ENCODE measurements around the gene TWF1. TPM values are rescaled to one million over a fixed set of nuclear protein-coding genes. Genes with fewer than 3 reads are reported as not detected.
A peak's percentile ranks its signal among the peaks of the same experiment; 100 is the strongest.
"Not testable (repeated sequence)": the region's sequence is repeated elsewhere in the genome, so short reads cannot be mapped to it uniquely, and the experiment has no call there.

TWF1 gene
- 68.4 TPM for total RNA-seq

DNA sequence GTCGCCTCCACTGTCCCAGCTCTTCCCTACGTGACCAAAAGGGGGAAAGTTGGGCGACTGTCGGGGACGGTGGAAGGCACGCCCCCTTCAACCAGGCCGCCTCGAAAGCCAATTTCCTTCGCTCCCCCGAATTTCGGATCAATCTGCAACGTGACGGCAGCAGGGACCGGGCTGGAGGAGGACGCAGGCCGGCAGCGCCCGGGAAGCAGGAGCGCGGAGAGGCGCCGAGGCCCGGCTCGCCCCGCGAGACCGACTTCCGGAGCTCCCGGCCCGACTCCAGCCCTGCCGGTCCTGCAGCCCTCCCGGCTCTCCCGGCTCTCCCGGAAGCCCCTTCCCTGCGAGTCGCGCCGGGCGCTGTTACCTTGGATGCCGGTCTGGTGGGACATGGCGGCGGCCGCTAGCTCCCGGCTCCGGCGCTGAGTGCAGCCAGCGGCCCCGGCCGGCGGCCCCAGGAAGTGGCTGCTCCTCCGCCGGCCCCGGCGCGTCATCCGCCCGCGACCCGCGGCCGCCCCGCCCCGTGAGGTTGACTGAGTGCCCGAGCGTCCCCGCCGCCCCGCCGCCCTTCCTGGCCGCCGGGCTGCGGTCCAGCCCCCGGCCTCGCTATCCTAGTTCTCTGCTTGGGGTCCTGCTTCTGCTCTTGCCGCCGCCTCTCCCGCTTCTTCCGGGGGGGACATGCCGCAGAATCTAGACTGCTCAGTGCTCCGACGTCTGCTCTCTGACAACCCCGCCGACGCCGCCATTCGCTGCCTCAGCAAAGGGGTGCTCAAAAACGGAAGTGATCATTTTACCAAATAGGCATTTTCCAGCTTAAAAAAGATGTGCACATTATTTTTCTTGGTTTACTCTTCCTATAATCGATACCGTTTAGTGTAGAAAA is at the start of gene TWF1:
Gene TWF1, minus strand, starts transcription at position 458 of the 877 bp plus-strand sequence. Its CDS starts 72 bp downstream, at position 386.
- DNase-seq (ENCODE audit: low spot score) = peak; percentile 92
- intact Hi-C loops (cut with DNase I) = no loop called here

DNA sequence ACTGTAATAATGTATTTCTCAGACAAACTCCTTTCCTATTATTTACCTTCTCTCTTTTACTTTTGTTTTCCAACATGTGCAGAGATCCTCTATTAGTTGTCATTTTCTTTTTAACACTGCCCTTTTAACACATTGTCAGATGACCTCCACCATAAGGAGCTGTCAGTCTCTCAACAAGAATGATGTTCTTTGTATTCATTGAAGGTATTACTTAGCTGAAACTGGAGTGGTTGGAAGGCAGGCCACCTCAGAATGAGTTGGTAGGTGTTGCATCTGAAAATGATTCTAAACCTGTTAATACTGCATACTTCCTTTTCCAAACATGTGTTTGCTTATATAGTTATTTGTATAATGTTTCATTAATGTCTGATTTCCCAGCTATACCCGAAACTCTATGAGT is 46.6 kb upstream of the TWF1 start:
- ATAC-seq (no peak), DNase-seq (ENCODE audit: low spot score) (no peak)
- intact Hi-C loops (cut with DNase I) = no loop called here

More for the DNA sequence above, at the start of gene TWF1:
- peak; percentile 99 for ATAC-seq

DNA sequence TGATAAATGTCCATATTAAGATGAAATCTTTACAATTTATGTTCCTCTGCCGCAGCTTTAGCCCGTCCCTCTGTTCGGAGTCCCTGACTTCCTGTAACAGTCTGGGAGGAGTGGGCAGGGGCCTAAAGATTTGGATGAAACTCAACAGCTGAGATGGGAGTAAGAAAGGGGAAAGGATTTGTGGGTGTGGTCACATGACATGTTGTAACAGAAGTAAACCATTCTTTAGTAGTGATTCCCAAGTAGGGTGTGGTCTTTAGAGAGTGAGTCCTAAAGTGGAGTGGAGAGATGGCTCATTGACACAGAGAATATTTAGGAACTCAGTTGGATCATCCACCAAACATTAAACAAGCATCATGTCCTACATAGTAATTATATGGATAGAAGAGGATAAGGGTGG is 42.7 kb upstream of the TWF1 start:
- intact Hi-C loops (cut with DNase I) = no loop called here
- no peak for ATAC-seq
- no peak for DNase-seq (ENCODE audit: low spot score)

DNA sequence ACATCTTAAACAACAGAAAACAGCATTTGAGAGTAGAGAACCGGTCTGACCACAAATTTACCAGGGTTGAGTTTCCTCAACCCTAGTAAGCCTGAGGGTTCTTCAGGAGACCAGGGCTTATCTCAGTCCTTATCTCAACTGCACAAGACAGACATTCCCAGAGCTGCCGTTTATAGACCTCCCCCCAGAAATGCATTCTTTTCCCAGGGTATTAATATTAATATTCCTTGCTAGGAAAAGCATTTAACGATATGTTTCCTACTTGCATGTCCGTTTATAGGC is 42.0 kb upstream of the TWF1 start:
- DNase-seq (ENCODE audit: low spot score) (no peak), ATAC-seq (no peak)
- intact Hi-C loops (cut with DNase I) = no loop called here

DNA sequence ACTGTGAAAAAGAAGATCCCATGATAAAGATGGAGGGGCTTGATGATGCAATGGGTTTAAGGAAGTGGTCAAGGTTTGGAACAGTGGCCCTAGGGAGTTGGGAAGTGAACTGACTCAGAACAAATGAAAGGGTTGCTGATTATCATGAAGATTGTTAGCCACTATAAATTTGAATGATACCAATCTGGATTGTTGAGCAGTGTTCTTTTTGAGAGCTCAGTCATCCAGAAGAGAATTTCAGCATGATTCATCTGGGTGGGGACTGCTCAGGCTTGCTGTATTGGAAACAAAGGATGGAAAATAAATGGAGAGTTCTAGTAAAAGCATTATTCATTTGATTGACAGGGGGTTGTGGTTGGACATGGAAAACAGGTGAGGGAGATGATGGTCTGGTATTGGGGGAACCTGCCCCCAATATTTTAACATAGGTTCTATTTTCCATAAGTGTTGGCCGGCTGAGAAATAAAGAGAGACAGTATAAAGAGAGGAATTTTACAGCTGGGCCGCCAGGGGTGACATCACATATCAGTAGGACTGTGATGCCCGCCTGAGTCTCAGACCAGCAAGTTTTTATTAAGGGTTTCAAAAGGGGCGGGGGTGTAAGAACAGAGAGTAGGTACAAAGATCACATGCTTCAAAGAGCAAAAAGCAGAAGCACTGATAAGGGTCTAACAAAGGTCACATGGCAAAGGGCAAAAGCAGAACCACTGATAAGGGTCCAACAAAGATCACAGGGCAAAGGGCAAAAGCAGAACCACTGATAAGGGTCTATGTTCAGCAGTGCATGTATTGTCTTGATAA is 41.5 kb upstream of the TWF1 start:
- intact Hi-C loops (cut with DNase I); ATAC-seq; DNase-seq (ENCODE audit: low spot score): not testable (repeated sequence)

DNA sequence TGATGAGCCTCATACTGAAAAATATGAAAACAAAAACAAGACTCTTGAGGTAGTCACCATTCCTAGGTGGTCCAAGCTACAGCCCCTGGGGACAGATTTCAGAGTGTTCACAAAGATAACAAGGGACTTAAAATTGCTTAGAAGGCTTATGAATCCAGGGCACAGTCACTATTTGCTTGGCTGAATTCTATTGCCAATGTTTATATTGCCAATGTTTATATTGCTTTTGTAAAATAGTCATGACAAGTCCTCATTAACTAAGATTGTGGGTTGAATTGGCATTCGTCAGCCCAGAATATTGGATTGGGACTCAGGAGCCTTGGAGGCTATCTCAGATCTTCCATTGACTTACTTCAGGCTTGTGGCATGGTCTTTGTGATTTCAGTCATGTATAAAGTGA is 36.1 kb upstream of the TWF1 start:
- DNase-seq (ENCODE audit: low spot score) (no peak), ATAC-seq (no peak)
- intact Hi-C loops (cut with DNase I) = no loop called here

DNA sequence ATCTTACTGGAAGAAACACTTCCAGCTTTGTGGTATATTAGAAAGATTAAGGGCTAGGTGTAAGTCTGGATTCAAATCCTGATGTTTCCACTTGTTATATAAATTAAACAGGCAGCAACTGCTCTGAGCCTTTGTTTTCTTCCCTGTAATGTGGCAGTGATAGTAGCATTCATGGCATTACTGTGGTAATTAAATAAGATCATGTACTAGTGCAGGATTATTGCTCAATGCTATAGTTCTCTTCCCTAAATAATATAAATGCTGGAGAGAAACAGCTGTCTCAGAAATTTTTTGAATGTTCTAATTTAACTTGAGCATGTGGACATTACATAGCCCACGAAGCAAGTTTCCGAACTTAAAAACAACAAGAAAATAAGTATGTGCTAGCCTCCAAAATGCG is 35.1 kb upstream of the TWF1 start:
- no peak for DNase-seq (ENCODE audit: low spot score)
- intact Hi-C loops (cut with DNase I) = no loop called here
- ATAC-seq = no peak

DNA sequence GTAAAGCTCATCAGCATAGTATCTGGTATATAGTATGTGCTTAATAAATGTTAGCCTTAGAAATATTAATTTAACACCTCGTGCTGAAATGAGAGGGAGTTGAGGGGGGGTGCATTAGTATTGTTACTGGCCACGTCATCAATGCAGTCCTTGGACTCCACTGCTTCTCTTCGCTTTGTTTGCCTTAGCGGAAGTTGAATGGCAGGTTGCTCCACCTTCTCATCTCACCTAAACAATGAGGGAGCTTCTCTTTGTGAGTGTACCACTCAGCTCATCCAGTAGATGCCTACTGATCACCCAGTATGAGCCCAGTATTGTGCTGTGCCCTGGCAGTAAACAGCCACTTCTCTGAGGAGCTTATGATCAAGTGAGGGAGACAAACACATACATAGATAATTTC is 34.2 kb upstream of the TWF1 start:
- ATAC-seq = no peak
- intact Hi-C loops (cut with DNase I) = no loop called here
- DNase-seq (ENCODE audit: low spot score) = no peak

DNA sequence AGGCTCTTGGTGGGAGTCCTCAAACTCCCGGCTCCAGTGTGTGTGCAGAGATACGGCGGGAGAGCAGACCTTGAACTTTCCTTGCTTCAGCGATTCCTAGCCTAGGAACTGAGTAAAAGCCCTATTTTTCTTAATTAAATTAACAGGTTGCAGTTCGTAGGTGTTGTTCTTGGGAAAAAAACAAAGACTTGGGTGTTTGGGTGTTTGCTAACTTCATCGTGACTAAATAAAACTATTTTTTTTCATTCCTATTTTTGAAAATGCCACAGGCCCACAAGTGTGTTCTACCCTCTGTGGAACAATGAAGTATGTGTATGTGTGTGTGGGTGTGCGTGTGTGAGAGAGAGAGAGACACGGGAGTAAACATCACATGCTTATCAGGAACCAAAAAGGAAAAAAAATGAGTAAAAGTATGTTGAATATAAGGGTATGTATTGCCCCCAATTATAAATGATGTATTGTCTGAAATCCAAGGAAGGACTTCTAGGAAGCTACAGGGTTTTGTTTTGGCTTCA is 30.4 kb upstream of the TWF1 start:
- ATAC-seq (peak; percentile 88), DNase-seq (ENCODE audit: low spot score) (no peak)
- intact Hi-C loops (cut with DNase I) = no loop called here

DNA sequence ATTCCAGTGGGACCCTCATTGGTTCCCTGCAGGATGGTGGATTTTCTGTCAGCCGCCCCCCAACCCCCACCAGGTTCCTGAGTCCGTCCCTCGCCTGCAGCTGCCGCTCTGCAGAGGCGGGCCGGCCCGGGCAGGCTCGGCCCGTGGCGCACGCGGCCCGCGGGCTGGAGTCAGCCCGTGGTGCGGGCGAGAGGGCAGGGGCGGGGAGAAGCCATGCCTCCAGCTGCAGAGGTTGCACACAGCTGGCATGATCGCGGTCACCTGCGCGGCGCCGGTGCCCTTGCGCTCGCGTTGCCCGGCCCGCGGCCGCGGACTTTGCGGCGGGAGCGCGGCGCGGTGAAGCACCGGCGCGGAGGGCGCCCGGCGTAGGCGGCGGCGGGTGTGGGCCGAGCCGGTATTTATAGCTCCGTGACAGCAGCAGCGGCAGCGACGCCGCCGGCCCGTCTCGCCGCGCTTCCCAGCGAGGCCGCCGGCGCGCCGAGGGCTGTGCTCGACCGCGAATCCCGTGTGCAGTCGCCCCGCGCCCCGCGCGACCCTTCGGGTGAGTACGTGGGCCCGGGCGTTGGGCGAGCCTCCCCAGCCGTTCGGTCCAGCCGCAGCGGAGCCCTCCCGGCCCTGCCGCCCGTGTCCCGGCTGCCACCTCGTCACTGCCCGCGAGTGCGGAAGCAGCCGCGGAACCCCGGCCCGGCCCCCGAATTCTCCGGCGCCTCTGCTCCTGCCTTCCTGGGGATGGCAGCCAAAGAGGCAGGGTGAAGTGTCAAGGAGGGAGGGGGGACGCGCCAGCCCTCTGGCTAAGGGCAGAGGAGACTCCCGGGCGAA is 29.7 kb upstream of the TWF1 start, which contains the start of gene TMEM117:
Gene TMEM117, plus strand, starts transcription at position 426 of the 819 bp plus-strand sequence.
- DNase-seq (ENCODE audit: low spot score) (peak; percentile 83), ATAC-seq (peak; percentile 90)
- intact Hi-C loops (cut with DNase I) = no loop called here

DNA sequence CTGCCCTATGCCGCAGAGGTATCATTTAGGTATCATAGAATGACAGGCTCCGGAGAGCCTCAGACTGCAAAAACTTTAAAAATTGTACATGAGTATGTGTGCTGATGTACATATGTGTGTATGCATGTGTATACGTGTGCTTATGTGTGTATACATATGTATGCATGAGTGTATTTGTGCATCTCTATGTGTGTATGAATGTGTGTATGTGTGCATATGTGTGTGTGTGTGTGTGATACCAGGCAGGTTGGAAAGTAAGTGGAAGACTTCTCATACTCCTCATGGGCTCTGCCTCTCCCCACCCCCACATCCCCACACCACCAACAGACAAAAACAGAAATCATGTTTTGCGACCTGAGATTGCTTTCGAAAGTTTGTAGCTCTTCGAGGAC is 29.1 kb upstream of the TWF1 start:
- DNase-seq (ENCODE audit: low spot score) (no peak), ATAC-seq (peak; percentile 29)
- intact Hi-C loops (cut with DNase I) = no loop called here

DNA sequence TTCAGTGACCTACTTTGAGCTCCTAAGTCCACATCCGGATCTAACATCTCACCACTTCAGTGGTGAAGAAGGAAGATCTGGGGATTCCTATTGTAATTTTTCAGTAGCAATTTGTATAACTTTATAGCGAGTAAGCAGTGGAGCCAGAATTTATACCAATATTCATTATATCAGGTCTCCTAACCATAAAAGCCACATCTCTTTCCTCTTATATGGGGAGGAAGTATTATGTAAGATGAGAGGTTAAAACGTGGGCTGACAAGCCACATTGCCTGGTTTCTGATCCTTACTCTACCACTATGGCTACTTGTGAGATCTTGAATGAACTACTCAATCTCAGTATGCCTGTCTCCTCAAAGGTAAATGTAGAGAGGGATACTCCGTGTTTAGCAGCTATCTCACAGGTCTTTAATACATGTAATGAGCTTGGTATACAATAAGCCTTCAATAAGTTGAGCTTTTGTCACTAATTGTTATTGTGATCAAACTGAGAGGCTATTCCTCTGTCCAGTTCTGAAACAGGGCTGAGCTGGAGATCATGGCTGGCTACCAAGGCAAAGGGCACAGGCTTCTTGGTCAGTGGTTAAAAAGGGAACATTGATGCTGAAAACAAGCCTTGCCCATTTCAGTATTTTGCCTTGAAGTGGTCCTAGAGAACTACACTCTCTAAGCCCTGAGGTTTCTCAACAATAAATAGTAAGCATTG is 26.5 kb upstream of the TWF1 start:
- intact Hi-C loops (cut with DNase I) = no loop called here
- DNase-seq (ENCODE audit: low spot score) = no peak

DNA sequence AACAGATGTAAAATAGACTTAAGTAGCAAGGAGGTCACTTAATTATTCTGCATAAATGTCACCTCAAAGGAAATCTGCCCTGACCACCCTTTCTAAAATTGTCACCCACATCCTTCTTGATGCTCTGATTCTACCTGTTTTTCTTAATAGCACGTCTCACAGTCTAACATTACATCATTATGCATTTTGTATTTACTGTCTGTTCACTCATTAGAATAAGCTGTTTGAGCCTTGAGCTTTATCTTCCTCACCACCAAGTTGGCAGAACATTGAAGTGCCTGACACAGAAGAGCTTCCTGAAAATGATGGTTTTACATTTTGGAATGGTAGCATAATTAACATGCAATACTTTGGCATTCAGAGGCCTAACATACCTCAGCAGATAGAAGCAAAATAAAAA is 21.0 kb upstream of the TWF1 start:
- intact Hi-C loops (cut with DNase I) = loop anchor here (2.0 kb wide), 1 partner anchor 74 kb away; no protein-coding TSS in a partner anchor
- ATAC-seq = no peak
- DNase-seq (ENCODE audit: low spot score) = no peak

More for the DNA sequence above, 26.5 kb upstream of the TWF1 start:
- no peak for ATAC-seq

DNA sequence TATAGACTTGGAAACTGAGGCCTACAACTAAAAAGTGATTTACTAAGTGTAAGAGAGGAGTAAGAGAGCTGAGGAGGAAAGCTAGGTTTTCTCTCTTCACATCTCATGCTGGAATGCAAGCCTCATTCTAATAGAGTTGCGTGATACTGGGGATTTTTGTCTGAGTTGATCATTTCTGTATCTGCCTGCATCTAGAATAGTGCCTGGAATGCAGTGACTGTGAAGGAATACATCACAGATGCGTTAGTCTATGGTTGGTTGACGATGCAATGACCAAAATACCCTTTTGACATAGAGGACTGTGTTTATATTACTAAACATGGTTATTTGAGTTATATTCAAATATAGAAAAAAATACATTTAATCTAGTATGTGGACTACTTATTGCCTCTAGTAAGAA is 20.6 kb upstream of the TWF1 start:
- intact Hi-C loops (cut with DNase I) = loop anchor here (2.0 kb wide), 1 partner anchor 74 kb away; no protein-coding TSS in a partner anchor
- ATAC-seq = no peak
- no peak for DNase-seq (ENCODE audit: low spot score)

DNA sequence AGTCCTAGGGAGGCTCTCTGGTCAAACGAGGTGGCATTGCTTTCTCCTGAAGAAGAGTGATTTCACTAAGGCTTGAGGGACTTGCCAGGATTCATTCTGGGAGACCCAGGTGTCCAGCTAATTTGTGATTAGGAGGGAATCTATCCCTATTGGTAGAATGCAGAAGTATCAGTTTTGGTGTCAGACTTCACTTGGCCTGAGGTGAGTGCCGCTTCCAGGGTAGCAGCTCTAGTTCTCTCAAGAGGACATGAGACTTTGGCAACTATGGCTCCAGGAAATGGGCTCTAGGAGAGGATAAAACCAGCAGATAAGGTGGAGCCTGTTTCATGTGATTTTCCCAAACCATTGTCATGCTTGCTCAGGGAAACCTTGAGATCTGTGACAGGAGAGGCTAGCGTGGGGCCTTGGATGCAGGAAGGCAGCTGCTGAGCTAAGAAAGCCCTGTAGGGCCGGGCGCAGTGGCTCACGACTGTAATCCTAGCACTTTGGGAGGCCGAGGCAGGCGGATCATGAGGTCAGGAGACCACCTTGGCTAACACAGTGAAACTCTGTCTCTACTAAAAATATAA is 18.2 kb upstream of the TWF1 start:
- intact Hi-C loops (cut with DNase I) = no loop called here
- no peak for ATAC-seq
- no peak for DNase-seq (ENCODE audit: low spot score)

DNA sequence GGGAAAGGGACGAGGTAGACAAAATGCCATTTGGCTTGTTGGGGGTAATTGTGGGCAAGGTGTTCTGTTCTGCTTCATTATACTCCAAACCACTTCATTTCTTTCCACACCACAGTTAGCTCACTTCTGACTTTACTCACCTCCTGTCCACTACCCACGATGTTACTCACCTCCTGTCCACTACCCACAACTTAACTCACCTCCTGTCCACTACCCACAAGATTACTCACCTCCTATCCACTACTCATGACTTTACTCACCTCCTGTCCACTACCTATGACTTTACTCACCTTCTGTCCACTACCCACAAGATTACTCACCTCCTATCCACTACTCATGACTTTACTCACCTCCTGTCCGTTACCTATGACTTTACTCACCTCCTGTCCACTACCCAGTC is 10.1 kb upstream of the TWF1 start:
- ATAC-seq (no peak), DNase-seq (ENCODE audit: low spot score) (no peak)
- intact Hi-C loops (cut with DNase I) = no loop called here

DNA sequence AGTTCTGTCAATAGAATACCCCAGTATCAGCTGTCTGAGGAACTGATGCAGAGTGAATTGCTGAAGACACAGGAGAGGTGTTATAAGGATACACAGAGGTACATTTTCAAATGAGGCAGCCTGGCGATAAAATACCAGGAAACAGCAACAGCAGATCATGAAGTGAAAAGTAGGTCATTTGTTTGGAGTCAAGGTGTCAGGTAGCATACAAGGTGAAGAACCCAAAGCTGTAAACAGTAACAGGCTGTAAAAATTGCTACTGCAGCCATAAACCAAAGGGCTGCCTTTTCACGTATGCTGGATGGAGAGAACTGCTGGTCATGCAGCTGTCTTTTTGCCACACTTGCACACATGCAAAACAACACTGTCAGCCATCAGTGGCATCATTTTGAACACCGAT is 9.3 kb upstream of the TWF1 start:
- intact Hi-C loops (cut with DNase I) = no loop called here
- ATAC-seq = no peak
- no peak for DNase-seq (ENCODE audit: low spot score)

DNA sequence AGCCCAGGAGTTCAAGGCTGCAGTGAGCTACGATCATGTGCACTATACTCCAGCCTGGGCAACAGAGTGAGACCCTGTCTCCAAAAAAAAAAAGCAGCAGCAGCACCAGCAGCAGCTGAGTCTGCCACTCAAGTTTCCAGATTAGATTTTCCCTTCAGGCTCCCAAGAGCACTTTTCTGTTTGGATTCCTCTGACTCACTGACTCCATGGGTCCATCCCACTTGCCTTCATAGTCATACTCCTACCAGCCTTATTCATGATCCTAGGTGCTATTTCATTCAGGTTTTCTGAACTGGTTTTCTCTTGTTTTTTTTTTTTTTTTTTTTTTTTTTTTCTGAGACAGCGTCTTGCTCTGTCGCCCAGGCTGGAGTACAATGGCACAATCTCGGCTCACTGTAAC is 6.8 kb upstream of the TWF1 start:
- ATAC-seq = no peak
- intact Hi-C loops (cut with DNase I) = no loop called here
- no peak for DNase-seq (ENCODE audit: low spot score)
